GM18870 (cell line): ENCODE measurements around the gene FRYL.
"Not testable (repeated sequence)": the region's sequence is repeated elsewhere in the genome, so short reads cannot be mapped to it uniquely, and the experiment has no call there.

Source experiments
- ATAC-seq: cut with Tn5 transposase; IDR thresholded peaks from one replicate; pipeline ENCODE4 v1.9.1; 2021; ENCODE audit warnings: moderate library complexity; ENCODE audit not compliant: unreplicated experiment

FRYL gene

GRCh38 chr4:48667148-48667547, 112.9 kb downstream of the FRYL start:
- ATAC-seq: no peak

GRCh38 chr4:48665555-48666186, 114.4 kb downstream of the FRYL start:
- ATAC-seq: no peak

- no peak for ATAC-seq
Measured at GRCh38 chr4:48664938-48665337, 115.1 kb downstream of the FRYL start.

GRCh38 chr4:48661391-48661790, 118.7 kb downstream of the FRYL start:
- ATAC-seq: no peak

- no peak for ATAC-seq
Measured at GRCh38 chr4:48660347-48660746, 119.7 kb downstream of the FRYL start.

GRCh38 chr4:48654015-48654664, 125.9 kb downstream of the FRYL start:
- ATAC-seq: no peak

GRCh38 chr4:48653217-48654014, 126.7 kb downstream of the FRYL start:
- no peak for ATAC-seq

- no peak for ATAC-seq
Measured at GRCh38 chr4:48651914-48652313, 128.2 kb downstream of the FRYL start.

- ATAC-seq: no peak
Measured at GRCh38 chr4:48649505-48649904, 130.6 kb downstream of the FRYL start.

- no peak for ATAC-seq
Measured at GRCh38 chr4:48645225-48645794, 134.8 kb downstream of the FRYL start.

- no peak for ATAC-seq
Measured at GRCh38 chr4:48642421-48643374, 137.4 kb downstream of the FRYL start.

- no peak for ATAC-seq
Measured at GRCh38 chr4:48641401-48641800, 138.7 kb downstream of the FRYL start.

GRCh38 chr4:48640699-48641098, 139.4 kb downstream of the FRYL start:
- ATAC-seq: no peak

- no peak for ATAC-seq
Measured at GRCh38 chr4:48640225-48640624, 139.9 kb downstream of the FRYL start.

- no peak for ATAC-seq
Measured at GRCh38 chr4:48639807-48640206, 140.3 kb downstream of the FRYL start.

GRCh38 chr4:48638586-48638985, 141.5 kb downstream of the FRYL start:
- not testable (repeated sequence) for ATAC-seq

GRCh38 chr4:48636911-48637310, 143.2 kb downstream of the FRYL start:
- no peak for ATAC-seq

- no peak for ATAC-seq
Measured at GRCh38 chr4:48635980-48636379, 144.1 kb downstream of the FRYL start.

- ATAC-seq: peak; percentile 43
Measured at GRCh38 chr4:48635310-48635709, 144.8 kb downstream of the FRYL start.

- no peak for ATAC-seq
Measured at GRCh38 chr4:48634688-48635308, 145.3 kb downstream of the FRYL start.
